Tibial nerve (tissue), 4 donors: ENCODE data around the gene PLD5. TPM values are rescaled to one million over a fixed set of nuclear protein-coding genes. Genes with fewer than 3 reads are reported as not detected.

Experiments used
- DNase-seq, 2 donors: peaks; one replicate each; pipeline ENCODE4 v3.0.0-alpha.2; 2019; ENCODE audit warnings: low spot score in 2 of 2
- H3K27ac ChIP-seq, 4 donors: fragments of 200-600 bp; sonication (generic) in 3 of 4; one replicate each; pipeline ENCODE4 v1.5.1; 2017 to 2019; ENCODE audit warnings: mild to moderate bottlenecking in 1 of 4
- H3K27me3 ChIP-seq, 2 donors: fragments of 200-600 bp; sonication (generic) in 1 of 2; one replicate each; pipeline versions ENCODE4 v1.5.1 to v1.6.0; 2017 to 2019
- H3K36me3 ChIP-seq, 3 donors: fragments of 200-600 bp; sonication (generic); one replicate each; pipeline ENCODE4 v1.5.1; 2018 to 2019
- H3K4me1 ChIP-seq, 4 donors: fragments of 200-600 bp; sonication (generic) in 3 of 4; one replicate each; pipeline ENCODE4 v1.5.1; 2017 to 2019
- H3K4me3 ChIP-seq, 4 donors: fragments of 200-600 bp; sonication (generic) in 3 of 4; one replicate each; pipeline ENCODE4 v1.5.1; 2017 to 2019; ENCODE audit warnings: mild to moderate bottlenecking in 1 of 4, moderate library complexity in 1 of 4
- H3K9me3 ChIP-seq, 4 donors: fragments of 200-600 bp; sonication (generic) in 3 of 4; one replicate each; pipeline ENCODE4 v1.5.1; 2017 to 2019
- CTCF ChIP-seq, 5 experiments: fragments of 200-600 bp in 3 of 5; fragments of 450-650 bp in 2 of 5; sonication (generic) in 3 of 5; IDR thresholded peaks; one replicate each; pipeline ENCODE4 v1.5.1; 2016 to 2019; ENCODE audit warnings: antibody characterized with exemption in 5 of 5, mild to moderate bottlenecking in 3 of 5, moderate library complexity in 2 of 5
- EP300 ChIP-seq, 2 donors: sonication (generic); formaldehyde crosslinking; IDR thresholded peaks; one replicate each; pipeline ENCODE4 v1.6.1; 2017; ENCODE audit warnings: antibody characterized with exemption in 2 of 2, mild to moderate bottlenecking in 1 of 2
- POLR2A ChIP-seq, 2 donors: fragments of 450-650 bp; IDR thresholded peaks; one replicate each; pipeline ENCODE4 v1.6.1; 2017; ENCODE audit warnings: antibody characterized with exemption in 2 of 2, mild to moderate bottlenecking in 2 of 2, moderate library complexity in 2 of 2
- WGBS, 2 donors: methylation state at CpG; one replicate each; pipeline ENCODE4 v1.1.5; 2018; 5-methylcytosine and 5-hydroxymethylcytosine counted together
- total RNA-seq, 4 donors: library from RNA; depleted of rRNA; stranded (reverse); fragments of >200 nt; gene quantifications; one replicate each; pipeline ENCODE4 v1.1.0, GENCODE V29; 2016

PLD5 gene
- total RNA-seq, 4 donors from 2014 or later, result 0.21 to 0.59 TPM; not detected in 2

- WGBS, 2 donors, result 66 to 87% methylated on average over 4 of the region's 4 CpGs
- TF ChIP-seq EP300 (IDR thresholded peaks at IDR 0.05) (no peak), CTCF (IDR thresholded peaks at IDR 0.05) (no peak), POLR2A (IDR thresholded peaks at IDR 0.05) (no peak)
- H3K27ac ChIP-seq, result no peak overlapping the region
Measured at GRCh38 chr1:242430956-242431355, 93.5 kb downstream of the PLD5 start.

DNA sequence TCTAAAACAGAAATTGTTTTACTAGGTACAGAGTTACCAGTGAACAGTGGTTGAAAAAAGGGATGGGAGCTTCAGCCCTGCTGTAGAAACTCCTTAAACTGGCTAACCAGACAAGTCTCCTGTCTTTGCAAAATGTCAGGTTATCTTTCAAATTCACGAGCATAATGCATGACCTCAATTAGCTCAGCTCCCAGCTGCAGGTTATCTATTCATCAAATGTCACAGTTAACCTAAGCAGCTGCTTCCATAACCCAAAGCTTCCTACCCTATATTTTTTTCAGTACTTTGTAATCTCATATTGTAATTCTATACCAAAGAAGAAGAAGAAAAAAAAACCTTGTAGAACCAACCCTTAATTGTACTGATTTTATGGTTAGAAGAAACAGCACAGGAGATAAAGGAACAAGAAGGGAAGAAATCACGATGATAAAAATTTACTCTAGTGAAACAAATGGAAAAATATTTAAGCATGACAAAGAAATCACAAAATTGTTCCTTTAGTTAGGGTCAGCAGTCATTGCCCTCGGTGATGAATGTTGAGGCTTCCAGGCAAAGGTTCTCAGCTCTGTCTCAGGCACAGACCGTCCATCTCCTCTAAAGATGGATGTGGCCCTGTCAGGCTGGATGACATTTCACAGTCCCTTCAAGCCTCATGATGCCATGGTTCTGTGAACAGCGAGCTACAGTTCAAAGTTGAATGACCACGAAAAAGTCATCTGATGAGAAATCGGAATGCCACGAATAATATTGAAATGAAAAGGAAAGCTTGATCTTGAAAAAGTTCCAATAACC lies 95.9 kb downstream of the PLD5 start:
- Histone ChIP-seq H3K9me3 (peaks cover 0 to 7% (median 0%) of the 10 kb centered on the region in 4 donors), H3K4me1 (no peaks in the 10 kb centered on the region), H3K27ac (no peak overlapping the region), H3K4me3 (no peak overlapping the region), H3K36me3 (no peaks in the 10 kb centered on the region), H3K27me3 (no peaks in the 10 kb centered on the region)
- no peak for DNase-seq
- no peak for TF ChIP-seq POLR2A (IDR thresholded peaks at IDR 0.05)
- TF ChIP-seq EP300 (IDR thresholded peaks at IDR 0.05), result no peak
- TF ChIP-seq CTCF (IDR thresholded peaks at IDR 0.05), result no peak
- 62 to 69% methylated on average over 8 of the region's 8 CpGs for WGBS, 2 donors

More at GRCh38 chr1:242430956-242431355, 93.5 kb downstream of the PLD5 start:
- Histone ChIP-seq H3K9me3 (peaks cover 0 to 7% (median 0%) of the 10 kb centered on the region in 4 donors), H3K4me1 (no peaks in the 10 kb centered on the region), H3K36me3 (no peaks in the 10 kb centered on the region), H3K4me3 (no peak overlapping the region), H3K27me3 (no peaks in the 10 kb centered on the region)
- no peak for DNase-seq

DNA sequence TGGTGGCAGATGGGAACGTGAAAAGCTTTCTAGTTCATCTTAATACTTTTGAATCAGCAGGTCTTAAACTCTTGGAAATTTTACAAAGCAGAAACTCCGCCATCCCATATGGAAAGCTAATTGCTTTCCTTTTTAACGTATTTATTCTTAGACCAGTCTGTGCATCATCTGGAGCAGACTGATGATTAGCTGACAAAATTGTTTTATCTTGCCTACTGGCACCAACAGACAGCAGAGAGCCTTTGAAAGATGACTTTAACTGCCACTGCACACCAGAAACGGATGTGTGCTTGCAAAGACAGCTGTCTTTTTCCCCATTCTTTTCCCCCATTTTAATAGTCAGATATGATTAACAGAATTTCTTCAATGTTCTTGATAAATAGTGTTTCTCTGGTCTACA lies 97.0 kb downstream of the PLD5 start:
- DNase-seq, result no peak
- Histone ChIP-seq H3K4me3 (no peak overlapping the region), H3K27ac (no peak overlapping the region), H3K36me3 (no peaks in the 10 kb centered on the region), H3K27me3 (no peaks in the 10 kb centered on the region), H3K4me1 (no peaks in the 10 kb centered on the region), H3K9me3 (peaks cover 0 to 7% (median 0%) of the 10 kb centered on the region in 4 donors)
- no peak for TF ChIP-seq EP300 (IDR thresholded peaks at IDR 0.05)
- TF ChIP-seq POLR2A (IDR thresholded peaks at IDR 0.05), result no peak
- TF ChIP-seq CTCF (IDR thresholded peaks at IDR 0.05), result no peak
- WGBS, 2 donors, result 55 to 68% methylated on average over 4 of the region's 4 CpGs

- no peaks in the 10 kb centered on the region for H3K36me3 ChIP-seq
- H3K4me1 ChIP-seq, result no peaks in the 10 kb centered on the region
- no peaks in the 10 kb centered on the region for H3K27me3 ChIP-seq
- H3K9me3 ChIP-seq, result no peaks in the 10 kb centered on the region
- no peak overlapping the region for H3K27ac ChIP-seq
- no peak for DNase-seq
- 90 to 92% methylated on average over 6 of the region's 6 CpGs for WGBS, 2 donors
- no peak overlapping the region for H3K4me3 ChIP-seq
- TF ChIP-seq EP300 (IDR thresholded peaks at IDR 0.05) (no peak), CTCF (IDR thresholded peaks at IDR 0.05) (no peak), POLR2A (IDR thresholded peaks at IDR 0.05) (no peak)
Measured at GRCh38 chr1:242426271-242426905, 98.1 kb downstream of the PLD5 start.

DNA sequence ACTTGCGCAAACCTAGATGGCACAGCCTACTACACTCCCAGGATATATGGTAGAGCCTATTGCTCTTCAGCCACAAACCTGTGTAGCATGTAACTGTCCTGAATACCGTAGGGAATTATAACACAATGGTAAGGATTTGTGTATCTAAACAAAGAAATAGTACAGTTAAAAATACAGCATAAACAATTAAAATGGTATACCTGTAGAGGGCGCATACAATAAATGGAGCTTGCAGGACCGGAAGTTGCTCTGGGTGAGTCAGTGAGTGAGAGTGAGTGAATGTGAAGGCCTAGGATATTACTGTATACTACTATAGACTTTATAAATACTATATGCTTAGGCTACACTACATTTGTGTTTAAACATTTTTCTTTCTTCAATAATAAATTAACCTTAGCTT lies 99.3 kb downstream of the PLD5 start:
- 82 to 90% methylated on average over 4 of the region's 4 CpGs for WGBS, 2 donors
- Histone ChIP-seq H3K4me3 (no peak overlapping the region), H3K9me3 (no peaks in the 10 kb centered on the region), H3K36me3 (no peaks in the 10 kb centered on the region), H3K27ac (no peak overlapping the region), H3K27me3 (no peaks in the 10 kb centered on the region), H3K4me1 (no peaks in the 10 kb centered on the region)
- TF ChIP-seq CTCF (IDR thresholded peaks at IDR 0.05) (no peak), EP300 (IDR thresholded peaks at IDR 0.05) (no peak), POLR2A (IDR thresholded peaks at IDR 0.05) (no peak)
- no peak for DNase-seq
